ENCODE data around the gene TTLL9.

The TTLL9 gene

GRCh38 chr20:31848088-31848999 is 22.1 kb upstream of the TTLL9 start:
- in situ Hi-C loops (cut with HindIII; ENCODE audit: low sequenced_read_pairs), result no loop called here
- no peak for DNase-seq (ENCODE audit: low read depth, low spot score)
- TF ChIP-seq CTCF (IDR thresholded peaks at IDR 0.05; ENCODE audit: low read depth, low read length), result no peak
- no peak overlapping the region for H3K4me3 ChIP-seq (ENCODE audit: low read depth, low read length)

- TF ChIP-seq CTCF (IDR thresholded peaks at IDR 0.05; ENCODE audit: low read depth, low read length), result no peak
- DNase-seq (ENCODE audit: low read depth, low spot score), result no peak
- no peak overlapping the region for H3K4me3 ChIP-seq (ENCODE audit: low read depth, low read length)
- in situ Hi-C loops (cut with HindIII; ENCODE audit: low sequenced_read_pairs), result no loop called here
These were observed 21.0 kb upstream of the TTLL9 start for GRCh38 chr20:31849306-31849930.

GRCh38 chr20:31851240-31851955 is 19.0 kb upstream of the TTLL9 start:
- no peak overlapping the region for H3K4me3 ChIP-seq (ENCODE audit: low read depth, low read length)
- in situ Hi-C loops (cut with HindIII; ENCODE audit: low sequenced_read_pairs), result no loop called here
- TF ChIP-seq CTCF (IDR thresholded peaks at IDR 0.05; ENCODE audit: low read depth, low read length), result no peak
- no peak for DNase-seq (ENCODE audit: low read depth, low spot score)

- no peak overlapping the region for H3K4me3 ChIP-seq (ENCODE audit: low read depth, low read length)
- in situ Hi-C loops (cut with HindIII; ENCODE audit: low sequenced_read_pairs), result no loop called here
- DNase-seq (ENCODE audit: low read depth, low spot score), result no peak
- TF ChIP-seq CTCF (IDR thresholded peaks at IDR 0.05; ENCODE audit: low read depth, low read length), result no peak
These were observed 17.0 kb upstream of the TTLL9 start for GRCh38 chr20:31853481-31853880.

GRCh38 chr20:31856516-31856915 is 13.9 kb upstream of the TTLL9 start:
- in situ Hi-C loops (cut with HindIII; ENCODE audit: low sequenced_read_pairs), result no loop called here
- no peak for DNase-seq (ENCODE audit: low read depth, low spot score)
- no peak for TF ChIP-seq CTCF (IDR thresholded peaks at IDR 0.05; ENCODE audit: low read depth, low read length)
- no peak overlapping the region for H3K4me3 ChIP-seq (ENCODE audit: low read depth, low read length)

GRCh38 chr20:31857861-31858759 is 12.3 kb upstream of the TTLL9 start:
- TF ChIP-seq CTCF (IDR thresholded peaks at IDR 0.05; ENCODE audit: low read depth, low read length), result no peak

More at GRCh38 chr20:31857861-31858759, 12.3 kb upstream of the TTLL9 start:
- in situ Hi-C loops (cut with HindIII; ENCODE audit: low sequenced_read_pairs), result no loop called here
- DNase-seq (ENCODE audit: low read depth, low spot score), result no peak
- H3K4me3 ChIP-seq (ENCODE audit: low read depth, low read length), result no peak overlapping the region

Measured in astrocyte of the spinal cord (primary cell).